Activated CD8-positive, alpha-beta memory T cell treated with anti-CD3 and anti-CD28 coated beads, Interleukin-2, amount 50 U/mL, for 1 hour (primary cell): ENCODE results near the gene IL17B.
"Not testable (repeated sequence)": the region's sequence is repeated elsewhere in the genome, so short reads cannot be mapped to it uniquely, and the experiment has no call there.

Experiments used
- DNase-seq: peaks from one replicate; pipeline ENCODE4 v3.0.0-alpha.2; 2020; ENCODE audit errors: extremely low read depth

The IL17B gene

GRCh38 chr5:149400304-149400703 is 21.2 kb upstream of the IL17B start:
- no peak for DNase-seq

GRCh38 chr5:149399775-149400174 is 20.7 kb upstream of the IL17B start:
- no peak for DNase-seq

- DNase-seq: not testable (repeated sequence)
These were observed 19.7 kb upstream of the IL17B start for GRCh38 chr5:149398747-149399266.

- no peak for DNase-seq
These were observed 18.4 kb upstream of the IL17B start for GRCh38 chr5:149397530-149397929.

GRCh38 chr5:149394996-149395395 is 15.9 kb upstream of the IL17B start:
- DNase-seq: not testable (repeated sequence)

GRCh38 chr5:149392718-149393117 is 13.6 kb upstream of the IL17B start:
- no peak for DNase-seq

- no peak for DNase-seq
These were observed 12.4 kb upstream of the IL17B start for GRCh38 chr5:149391524-149391923.

- DNase-seq: not testable (repeated sequence)
These were observed 12.0 kb upstream of the IL17B start for GRCh38 chr5:149391076-149391475.

GRCh38 chr5:149389552-149390495 is 10.7 kb upstream of the IL17B start:
- DNase-seq: no peak

GRCh38 chr5:149388498-149389190 is 9.6 kb upstream of the IL17B start:
- DNase-seq: no peak

GRCh38 chr5:149387982-149388381 is 8.9 kb upstream of the IL17B start:
- no peak for DNase-seq

GRCh38 chr5:149387081-149387631 is 8.1 kb upstream of the IL17B start:
- no peak for DNase-seq

- no peak for DNase-seq
These were observed 7.1 kb upstream of the IL17B start for GRCh38 chr5:149386166-149386565.

GRCh38 chr5:149383399-149383798 is 4.3 kb upstream of the IL17B start:
- DNase-seq: no peak

- DNase-seq: no peak
These were observed 3.6 kb upstream of the IL17B start for GRCh38 chr5:149382517-149383220.

GRCh38 chr5:149381986-149382338 is 2.9 kb upstream of the IL17B start:
- DNase-seq: no peak

- no peak for DNase-seq
These were observed 2.3 kb upstream of the IL17B start for GRCh38 chr5:149381261-149381985.

- no peak for DNase-seq
These were observed 1.5 kb upstream of the IL17B start for GRCh38 chr5:149380466-149381121.

- DNase-seq: no peak
These were observed 804 bp upstream of the IL17B start for GRCh38 chr5:149379818-149380374.

GRCh38 chr5:149378241-149378820 is 761 bp downstream of the IL17B start:
- no peak for DNase-seq
